Uterus (tissue), 2 donors: ENCODE results near the gene FZD4.
"Not testable (repeated sequence)": the region's sequence is repeated elsewhere in the genome, so short reads cannot be mapped to it uniquely, and the experiment has no call there.

Experiments
- POLR2A ChIP-seq, 2 donors: fragments of 450-650 bp; IDR thresholded peaks; one replicate each; pipeline ENCODE4 v1.6.1; 2016; ENCODE audit warnings: antibody characterized with exemption in 2 of 2, mild to moderate bottlenecking in 1 of 2, moderate library complexity in 1 of 2
- TF ChIP-seq, protein P1 (sequence below), 4 experiments: fragments of 200-600 bp in 2 of 4; fragments of 450-650 bp in 2 of 4; sonication (generic) in 2 of 4; IDR thresholded peaks; one replicate each; pipeline ENCODE4 v1.5.1; 2016 to 2019; ENCODE audit warnings: antibody characterized with exemption in 4 of 4, mild to moderate bottlenecking in 2 of 4, moderate library complexity in 1 of 4

GRCh38 chr11:86967601-86968000 is 12.4 kb upstream of the FZD4 start:
- TF ChIP-seq, protein P1, sequence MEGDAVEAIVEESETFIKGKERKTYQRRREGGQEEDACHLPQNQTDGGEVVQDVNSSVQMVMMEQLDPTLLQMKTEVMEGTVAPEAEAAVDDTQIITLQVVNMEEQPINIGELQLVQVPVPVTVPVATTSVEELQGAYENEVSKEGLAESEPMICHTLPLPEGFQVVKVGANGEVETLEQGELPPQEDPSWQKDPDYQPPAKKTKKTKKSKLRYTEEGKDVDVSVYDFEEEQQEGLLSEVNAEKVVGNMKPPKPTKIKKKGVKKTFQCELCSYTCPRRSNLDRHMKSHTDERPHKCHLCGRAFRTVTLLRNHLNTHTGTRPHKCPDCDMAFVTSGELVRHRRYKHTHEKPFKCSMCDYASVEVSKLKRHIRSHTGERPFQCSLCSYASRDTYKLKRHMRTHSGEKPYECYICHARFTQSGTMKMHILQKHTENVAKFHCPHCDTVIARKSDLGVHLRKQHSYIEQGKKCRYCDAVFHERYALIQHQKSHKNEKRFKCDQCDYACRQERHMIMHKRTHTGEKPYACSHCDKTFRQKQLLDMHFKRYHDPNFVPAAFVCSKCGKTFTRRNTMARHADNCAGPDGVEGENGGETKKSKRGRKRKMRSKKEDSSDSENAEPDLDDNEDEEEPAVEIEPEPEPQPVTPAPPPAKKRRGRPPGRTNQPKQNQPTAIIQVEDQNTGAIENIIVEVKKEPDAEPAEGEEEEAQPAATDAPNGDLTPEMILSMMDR (IDR thresholded peaks at IDR 0.05), result not testable (repeated sequence)
- TF ChIP-seq POLR2A (IDR thresholded peaks at IDR 0.05), result not testable (repeated sequence)
